A549 treated with AZD2906 at 1 μM for 4 hours (cell line): ENCODE data around the gene SH3D21. TPM values are rescaled to one million over a fixed set of nuclear protein-coding genes. Genes with fewer than 3 reads are reported as not detected.

Experiments
- total RNA-seq: library from RNA; stranded (reverse); fragments of 200-300 nt; extraction: Qiagen RNA extraction; gene quantifications from 5 replicates; pipeline ENCODE4 v1.2.3, GENCODE V29; 2022

SH3D21 gene
- 2.0 to 3.4 TPM (median 2.6 TPM) in 5 replicates for total RNA-seq

DNA sequence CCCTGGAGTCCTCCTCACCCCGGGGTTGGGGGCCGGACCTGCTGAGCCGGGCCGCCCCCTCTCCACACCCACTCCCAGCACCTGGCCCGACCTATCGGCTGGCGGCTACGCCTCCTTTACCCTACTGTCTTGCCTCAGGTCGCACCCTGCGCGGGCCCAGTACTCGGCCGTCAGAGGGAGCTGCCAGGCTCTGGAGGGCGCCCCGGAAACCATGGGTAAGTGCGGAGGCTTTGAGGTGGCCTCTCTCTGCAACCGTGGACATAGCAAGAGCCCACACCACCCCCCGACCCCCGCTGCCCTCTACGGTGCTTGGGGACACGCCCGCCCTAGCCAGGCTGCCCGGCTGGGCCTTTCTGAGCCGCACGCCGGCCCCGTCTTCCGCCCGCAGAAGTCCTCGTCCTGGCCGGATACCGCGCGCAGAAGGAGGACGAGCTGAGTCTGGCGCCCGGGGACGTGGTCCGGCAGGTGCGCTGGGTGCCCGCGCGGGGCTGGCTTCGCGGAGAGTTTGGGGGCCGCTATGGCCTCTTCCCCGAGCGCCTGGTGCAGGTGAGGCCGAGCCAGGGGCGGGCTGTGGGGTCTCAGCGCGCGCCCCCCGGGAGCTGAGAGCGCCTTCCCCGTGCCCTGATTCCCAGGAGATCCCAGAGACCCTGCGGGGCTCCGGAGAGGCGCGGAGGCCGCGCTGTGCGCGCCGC is at the start of gene SH3D21:
TSS of gene SH3D21 (plus strand) at position 159 of the 692 bp plus-strand sequence. CDS start at position 212, 53 bp downstream.

DNA sequence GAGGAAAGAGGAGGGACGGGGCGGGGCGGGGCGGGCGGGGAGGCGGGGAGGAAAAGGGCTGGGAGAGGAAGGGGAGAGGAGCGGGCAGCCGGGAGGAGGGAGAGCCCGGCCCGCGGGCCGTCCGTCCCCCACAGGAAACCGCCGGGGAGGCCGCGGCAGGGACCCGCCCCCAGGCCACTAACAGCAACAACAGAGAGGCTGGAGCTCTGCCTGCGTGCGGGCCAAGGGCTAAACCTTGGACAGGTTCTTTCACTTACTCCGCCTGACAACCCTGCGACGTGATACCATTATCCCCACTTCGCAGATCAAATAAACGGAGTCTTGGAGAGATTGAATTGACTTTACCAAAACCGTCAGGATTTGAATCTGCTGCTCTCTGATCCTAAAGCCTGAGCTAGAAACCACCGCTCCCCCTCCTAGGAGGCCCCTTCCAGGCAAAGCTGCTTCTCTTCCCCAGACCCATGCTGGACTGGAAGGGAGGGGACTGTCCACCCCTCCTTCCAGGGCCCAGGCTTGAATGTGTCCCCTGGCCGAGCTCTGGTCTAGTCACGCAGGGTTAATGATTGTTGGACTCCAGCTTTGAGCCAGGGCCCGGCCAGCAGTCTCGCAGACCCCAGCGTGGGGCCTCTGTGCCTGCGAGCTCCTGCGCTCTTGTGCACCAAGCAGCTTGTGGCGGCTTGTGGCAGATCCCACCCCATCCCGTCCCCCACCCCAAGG is 17.6 kb downstream of the SH3D21 start, which contains the start of gene EVA1B:
TSS of gene EVA1B (minus strand) at position 10 of the 717 bp plus-strand sequence. CDS start 608 bp downstream, outside the sequence.

Other genes with a start within 250 kb of the SH3D21 start
- gene TEKT2, start 222.3 kb upstream of the SH3D21 start, total RNA-seq = 0.09 TPM in 1 of 5 replicates, not detected in the others
- gene ADPRS, start 217.5 kb upstream of the SH3D21 start, total RNA-seq = 24.8 to 34.2 TPM (median 30.3 TPM) in 5 replicates
- gene COL8A2, start 181.1 kb upstream of the SH3D21 start, total RNA-seq = 0.08 to 0.17 TPM (median 0.11 TPM) in 5 replicates
- gene TRAPPC3, start 156.9 kb upstream of the SH3D21 start, total RNA-seq = 80.4 to 90.8 TPM (median 82.6 TPM) in 5 replicates
- gene MAP7D1, start 150.2 kb upstream of the SH3D21 start, total RNA-seq = 210 to 248 TPM (median 238 TPM) in 5 replicates
- gene THRAP3, start 81.9 kb upstream of the SH3D21 start, total RNA-seq = 63.9 to 88.8 TPM (median 69.6 TPM) in 5 replicates
- gene EVA1B, start 17.3 kb downstream of the SH3D21 start, total RNA-seq = 10.7 to 26.0 TPM (median 24.6 TPM) in 5 replicates
- gene STK40, start 79.6 kb downstream of the SH3D21 start, total RNA-seq = 9.7 to 10.3 TPM (median 10.0 TPM) in 5 replicates
- 31.2 to 43.7 TPM (median 43.0 TPM) in 5 replicates for gene LSM10, start 91.5 kb downstream of the SH3D21 start, total RNA-seq
- gene OSCP1, start 144.1 kb downstream of the SH3D21 start, total RNA-seq = 5.8 to 7.4 TPM (median 6.3 TPM) in 5 replicates
- gene MRPS15, start 158.0 kb downstream of the SH3D21 start, total RNA-seq = 68.4 to 87.2 TPM (median 80.7 TPM) in 5 replicates
- gene CSF3R, start 176.5 kb downstream of the SH3D21 start, total RNA-seq = not detected in 5 replicates